Measurements from ENCODE around the gene NEK10. TPM values are rescaled to one million over a fixed set of nuclear protein-coding genes. Genes with fewer than 3 reads are reported as not detected.

NEK10 gene
- total RNA-seq, 1 donor from 2014 or later: 3.3 TPM

GRCh38 chr3:27326629-27327545, 42.3 kb downstream of the NEK10 start:
- peaks cover 12% of the 10 kb centered on the region for H3K9me3 Mint-ChIP-seq (ENCODE audit: low read depth)
- no peak for DNase-seq (ENCODE audit: low spot score, unreplicated experiment)
- H3K4me3 Mint-ChIP-seq (ENCODE audit: low read depth): no peak overlapping the region
- H3K27ac Mint-ChIP-seq: no peak overlapping the region
- no peaks in the 10 kb centered on the region for H3K4me1 Mint-ChIP-seq (ENCODE audit: low read depth)
- no peaks in the 10 kb centered on the region for H3K27me3 Mint-ChIP-seq
- H3K36me3 Mint-ChIP-seq (ENCODE audit: insufficient read depth): no peaks in the 10 kb centered on the region
- no peak for TF ChIP-seq CTCF (IDR thresholded peaks at IDR 0.05; ENCODE audit: unreplicated experiment)

GRCh38 chr3:27326202-27326601, 43.0 kb downstream of the NEK10 start:
- TF ChIP-seq CTCF (IDR thresholded peaks at IDR 0.05; ENCODE audit: unreplicated experiment): no peak
- H3K9me3 Mint-ChIP-seq (ENCODE audit: low read depth): peaks cover 12% of the 10 kb centered on the region
- H3K36me3 Mint-ChIP-seq (ENCODE audit: insufficient read depth): no peaks in the 10 kb centered on the region
- no peaks in the 10 kb centered on the region for H3K4me1 Mint-ChIP-seq (ENCODE audit: low read depth)
- no peak overlapping the region for H3K27ac Mint-ChIP-seq
- H3K27me3 Mint-ChIP-seq: no peaks in the 10 kb centered on the region
- DNase-seq (ENCODE audit: low spot score, unreplicated experiment): no peak
- H3K4me3 Mint-ChIP-seq (ENCODE audit: low read depth): no peak overlapping the region

GRCh38 chr3:27325419-27325818, 43.8 kb downstream of the NEK10 start:
- DNase-seq (ENCODE audit: low spot score, unreplicated experiment): no peak
- Mint-ChIP-seq H3K9me3 (ENCODE audit: low read depth) (peaks cover 12% of the 10 kb centered on the region), H3K36me3 (ENCODE audit: insufficient read depth) (no peaks in the 10 kb centered on the region), H3K4me1 (ENCODE audit: low read depth) (no peaks in the 10 kb centered on the region), H3K27ac (no peak overlapping the region), H3K4me3 (ENCODE audit: low read depth) (no peak overlapping the region), H3K27me3 (no peaks in the 10 kb centered on the region)
- TF ChIP-seq CTCF (IDR thresholded peaks at IDR 0.05; ENCODE audit: unreplicated experiment): no peak

DNA sequence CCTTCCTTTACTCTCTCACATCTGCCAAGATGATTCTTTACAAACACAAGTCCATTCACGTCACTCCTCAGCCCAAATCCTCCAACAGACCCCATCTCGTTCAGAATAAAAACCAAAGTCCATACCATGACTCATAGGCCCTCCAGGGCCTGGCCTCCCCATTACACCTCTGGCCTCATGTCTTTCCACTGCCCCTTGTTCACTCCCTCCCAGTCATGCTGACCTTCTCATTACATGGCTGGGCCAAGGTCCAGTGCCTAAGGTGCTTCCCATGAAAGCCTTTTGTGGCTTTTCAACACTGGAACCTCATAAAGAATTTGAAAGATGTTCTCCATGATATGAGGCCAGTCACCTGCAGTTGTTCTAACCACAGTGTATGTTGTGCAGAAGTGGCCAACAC, 44.5 kb downstream of the NEK10 start:
- H3K27me3 Mint-ChIP-seq: no peaks in the 10 kb centered on the region
- H3K4me3 Mint-ChIP-seq (ENCODE audit: low read depth): no peak overlapping the region
- H3K9me3 Mint-ChIP-seq (ENCODE audit: low read depth): peaks cover 5% of the 10 kb centered on the region
- TF ChIP-seq CTCF (IDR thresholded peaks at IDR 0.05; ENCODE audit: unreplicated experiment): no peak
- no peaks in the 10 kb centered on the region for H3K36me3 Mint-ChIP-seq (ENCODE audit: insufficient read depth)
- H3K27ac Mint-ChIP-seq: no peak overlapping the region
- no peak for DNase-seq (ENCODE audit: low spot score, unreplicated experiment)
- no peaks in the 10 kb centered on the region for H3K4me1 Mint-ChIP-seq (ENCODE audit: low read depth)

DNA sequence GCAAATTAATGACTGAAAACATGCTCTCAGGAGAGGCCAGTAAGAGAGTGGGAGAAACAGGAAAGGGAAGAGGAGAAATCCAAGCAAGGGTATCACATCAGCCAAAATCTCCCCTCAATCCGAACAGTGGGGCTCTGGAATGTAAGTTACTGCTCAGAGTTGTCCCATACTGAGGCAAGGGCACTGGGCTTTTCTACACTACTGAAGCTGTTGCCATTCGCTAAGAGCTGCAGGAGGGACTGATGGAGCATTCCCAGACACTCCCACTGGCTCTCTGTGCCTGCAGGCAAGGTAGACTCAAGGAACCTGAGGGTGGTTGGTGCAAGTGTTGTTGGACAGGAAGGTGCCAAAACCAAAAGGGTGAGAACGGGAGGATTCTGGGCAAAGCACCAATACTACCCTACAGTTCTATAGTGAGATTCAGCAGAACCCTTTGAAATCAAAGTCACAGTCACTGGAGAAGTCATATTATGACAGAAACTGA, 46.1 kb downstream of the NEK10 start:
- no peak for DNase-seq (ENCODE audit: low spot score, unreplicated experiment)
- H3K9me3 Mint-ChIP-seq (ENCODE audit: low read depth): peaks cover under 1% of the 10 kb centered on the region
- H3K27ac Mint-ChIP-seq: no peak overlapping the region

More for the DNA sequence above, 46.1 kb downstream of the NEK10 start:
- no peak for TF ChIP-seq CTCF (IDR thresholded peaks at IDR 0.05; ENCODE audit: unreplicated experiment)
- Mint-ChIP-seq H3K36me3 (ENCODE audit: insufficient read depth) (no peaks in the 10 kb centered on the region), H3K4me3 (ENCODE audit: low read depth) (no peak overlapping the region), H3K4me1 (ENCODE audit: low read depth) (no peaks in the 10 kb centered on the region), H3K27me3 (no peaks in the 10 kb centered on the region)

All from progenitor cell of endocrine pancreas (in vitro differentiated cells).